Activated naive CD4-positive, alpha-beta T cell treated with anti-CD3 and anti-CD28 coated beads, Interleukin-2, amount 50 U/mL, for 72 hours (primary cell): ENCODE measurements around the gene CCDC142. TPM values are rescaled to one million over a fixed set of nuclear protein-coding genes. Genes with fewer than 3 reads are reported as not detected.

Experiments used
- ATAC-seq, 2 donors: fragments of 150-1000 bp; cut with Tn5 transposase; 2 replicates each; pipeline ENCODE4 v1.10.0; 2021; ENCODE audit warnings: mild to moderate bottlenecking in 2 of 2, moderate library complexity in 2 of 2
- DNase-seq, 2 donors: peaks; one replicate each; pipeline ENCODE4 v3.0.0; 2021 to 2022; ENCODE audit warnings: low spot score in 2 of 2
- H3K27ac Mint-ChIP-seq, 2 donors: one replicate each; pipeline ENCODE4 v1.8.0; 2022; ENCODE audit warnings: mild to moderate bottlenecking in 2 of 2, mixed read lengths in 2 of 2
- H3K36me3 Mint-ChIP-seq, 2 donors: one replicate each; pipeline ENCODE4 v1.8.0; 2022; ENCODE audit warnings: mixed read lengths in 2 of 2
- H3K9me3 Mint-ChIP-seq, 2 donors: one replicate each; pipeline ENCODE4 v1.8.0; 2022; ENCODE audit warnings: mixed read lengths in 2 of 2
- total RNA-seq, 2 donors: library from RNA; stranded (reverse); gene quantifications; one replicate each; pipeline ENCODE4 v1.2.3, GENCODE V29; 2022

Gene CCDC142
- total RNA-seq, 2 donors from 2014 or later = 16.4 to 25.3 TPM

- Mint-ChIP-seq H3K9me3 (no peaks in the 10 kb centered on the region), H3K27ac (no peak overlapping the region), H3K36me3 (peaks cover 17 to 18% of the 10 kb centered on the region in 2 donors)
- ATAC-seq (no peak), DNase-seq (no peak)
Measured at GRCh38 chr2:74522516-74522915, 39.7 kb upstream of the CCDC142 start.

GRCh38 chr2:74516650-74517049, 33.9 kb upstream of the CCDC142 start:
- Mint-ChIP-seq H3K36me3 (peaks cover 10 to 20% of the 10 kb centered on the region in 2 donors), H3K27ac (no peak overlapping the region), H3K9me3 (peaks cover 0 to 4% of the 10 kb centered on the region in 2 donors)
- ATAC-seq (no peak), DNase-seq (no peak)

GRCh38 chr2:74515981-74516633, 33.3 kb upstream of the CCDC142 start:
- ATAC-seq = peak; percentile 71 to 77
- Mint-ChIP-seq H3K36me3 (peaks cover 10 to 20% of the 10 kb centered on the region in 2 donors), H3K27ac (peak overlapping the region in 1 of 2 donors; percentile 70)

GRCh38 chr2:74515271-74515980, 32.6 kb upstream of the CCDC142 start:
- DNase-seq = no peak
- Mint-ChIP-seq H3K36me3 (peaks cover 10 to 20% of the 10 kb centered on the region in 2 donors), H3K9me3 (peaks cover 0 to 4% of the 10 kb centered on the region in 2 donors), H3K27ac (no peak overlapping the region)
- ATAC-seq = peak in 1 of 2 donors; percentile 17

More at GRCh38 chr2:74515981-74516633, 33.3 kb upstream of the CCDC142 start:
- peaks cover 0 to 4% of the 10 kb centered on the region in 2 donors for H3K9me3 Mint-ChIP-seq
- DNase-seq = peak in 1 of 2 donors; percentile 76

- Mint-ChIP-seq H3K9me3 (peaks cover 0 to 4% of the 10 kb centered on the region in 2 donors), H3K27ac (no peak within 1 kb of the TSS), H3K36me3 (peaks cover 10 to 16% of the 10 kb centered on the region in 2 donors)
- ATAC-seq (peak in 1 of 2 donors; percentile 30), DNase-seq (peak in 1 of 2 donors; percentile 36)
Measured at GRCh38 chr2:74514368-74515270, 31.8 kb upstream of the CCDC142 start, which contains the start of gene TLX2. Gene TLX2, plus strand, starts transcription at chr2:74514450. Its CDS starts 357 bp downstream, at chr2:74514807.

- no peak overlapping the region for H3K27ac Mint-ChIP-seq
- DNase-seq (peak in 1 of 2 donors; percentile 42), ATAC-seq (peak; percentile 39 to 48)
- H3K9me3 Mint-ChIP-seq = peaks cover 0 to 4% of the 10 kb centered on the region in 2 donors
- H3K36me3 Mint-ChIP-seq = peaks cover 10 to 16% of the 10 kb centered on the region in 2 donors
Measured at GRCh38 chr2:74513605-74514367, 31.0 kb upstream of the CCDC142 start.

DNA sequence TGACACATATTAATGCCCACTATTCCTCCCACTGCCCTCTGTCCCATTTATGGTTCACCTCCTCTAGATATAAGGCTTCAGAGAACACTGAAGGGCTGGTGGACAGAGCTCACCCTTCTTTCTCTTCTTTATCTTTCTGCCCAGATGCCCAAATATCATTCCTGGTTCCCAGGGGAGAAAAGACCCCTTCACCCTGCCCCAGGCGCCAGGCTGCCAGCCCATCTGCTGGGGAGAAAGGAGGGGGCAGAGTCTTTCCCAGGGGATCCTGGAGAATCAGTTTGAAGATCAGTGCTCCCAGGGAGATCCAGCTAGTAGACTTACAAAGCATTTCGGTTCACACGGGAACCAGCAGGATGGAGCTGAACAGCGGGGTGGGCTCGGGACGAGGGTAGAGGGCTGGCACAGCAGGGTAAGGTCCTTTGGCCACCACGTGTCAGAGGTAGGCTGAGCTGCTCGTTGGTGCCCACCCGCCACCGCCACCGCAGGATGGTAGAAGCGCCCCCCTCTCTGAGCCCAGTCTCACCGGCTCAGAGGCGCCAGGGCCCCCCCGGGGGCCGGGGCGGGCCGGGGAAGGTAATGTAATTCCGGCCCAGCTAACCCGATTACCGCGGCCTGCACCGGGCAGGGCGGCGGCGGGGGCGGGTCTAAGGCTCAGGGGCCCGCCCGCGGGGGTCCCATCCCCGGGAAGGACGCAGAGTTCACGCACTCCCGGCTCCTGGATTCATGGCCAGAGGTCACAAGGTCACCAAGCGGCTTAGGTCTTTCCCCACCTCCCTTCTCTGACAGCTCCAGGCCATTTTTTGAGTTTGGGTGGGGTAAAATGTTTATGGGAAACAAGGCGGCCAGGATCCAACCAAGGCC, 30.2 kb upstream of the CCDC142 start:
- ATAC-seq (no peak), DNase-seq (no peak)
- Mint-ChIP-seq H3K9me3 (peaks cover 0 to 4% of the 10 kb centered on the region in 2 donors), H3K27ac (peak overlapping the region in 1 of 2 donors; percentile 37), H3K36me3 (peaks cover 10 to 16% of the 10 kb centered on the region in 2 donors)

DNA sequence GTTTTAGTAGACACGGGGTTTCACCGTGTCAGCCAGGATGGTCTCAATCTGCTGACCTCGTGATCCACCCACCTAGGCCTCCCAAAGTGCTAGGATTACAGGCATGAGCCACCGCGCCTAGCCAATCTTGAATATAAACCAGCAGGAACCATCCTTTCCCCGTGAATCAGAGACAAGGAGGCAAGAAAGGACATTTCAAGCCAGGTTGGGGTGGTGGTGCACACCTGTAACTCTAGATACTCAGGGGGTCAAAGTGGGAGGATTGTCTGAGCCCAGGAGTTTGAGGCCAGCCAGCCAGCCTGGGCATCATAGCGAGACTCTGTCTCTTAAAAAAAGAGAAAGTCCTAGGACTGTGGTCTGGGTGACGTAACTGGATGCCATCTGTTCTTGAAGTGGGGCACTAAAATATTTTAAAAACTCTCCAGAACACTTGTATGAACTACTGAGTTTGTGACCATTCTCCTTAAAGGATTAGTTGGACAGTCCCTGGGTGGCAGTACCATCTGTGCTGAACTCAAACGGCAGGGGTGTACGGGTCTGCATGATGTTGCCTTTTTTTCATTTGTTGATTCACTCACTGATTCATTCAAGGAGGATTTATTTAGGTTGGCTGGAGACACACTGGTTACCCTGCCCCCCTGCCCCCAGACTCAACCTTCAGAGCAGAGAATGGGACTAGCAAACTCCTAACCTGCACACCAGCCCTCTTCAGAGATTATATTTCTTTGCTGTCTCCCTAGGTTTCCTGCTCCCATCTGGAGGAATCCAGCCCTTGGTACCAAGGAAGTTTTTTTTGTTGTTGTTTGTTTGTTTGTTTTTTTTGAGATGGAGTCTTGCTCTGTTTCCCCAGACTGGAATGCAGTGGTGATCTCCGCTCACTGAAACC, 28.5 kb upstream of the CCDC142 start:
- peaks cover 0 to under 1% of the 10 kb centered on the region in 2 donors for H3K9me3 Mint-ChIP-seq
- ATAC-seq (no peak), DNase-seq (no peak)
- no peak overlapping the region for H3K27ac Mint-ChIP-seq
- peaks cover 12 to 21% of the 10 kb centered on the region in 2 donors for H3K36me3 Mint-ChIP-seq

DNA sequence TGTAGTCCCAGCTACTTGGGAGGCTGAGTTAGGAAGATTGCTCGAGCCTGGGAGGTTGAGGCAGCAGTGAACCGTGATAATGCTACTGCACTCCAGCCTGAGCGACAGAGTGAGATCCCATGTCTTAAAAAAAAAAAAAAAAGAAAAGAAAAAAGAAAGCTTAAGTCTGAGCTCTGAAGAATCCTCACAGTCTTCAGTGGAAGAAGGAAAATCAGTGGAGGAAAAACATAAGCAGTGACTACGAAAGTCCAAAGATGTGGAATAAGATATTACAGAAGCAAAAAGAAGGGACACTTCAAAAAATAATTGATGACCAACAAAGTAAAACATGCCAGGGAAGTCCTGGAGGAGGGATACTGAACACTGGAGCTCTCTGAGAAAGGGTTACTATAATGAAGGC, 27.5 kb upstream of the CCDC142 start:
- Mint-ChIP-seq H3K9me3 (no peaks in the 10 kb centered on the region), H3K36me3 (peaks cover 12 to 22% of the 10 kb centered on the region in 2 donors), H3K27ac (no peak overlapping the region)
- DNase-seq = no peak
- no peak for ATAC-seq

GRCh38 chr2:74507926-74508520, 25.2 kb upstream of the CCDC142 start:
- DNase-seq (no peak), ATAC-seq (no peak)
- Mint-ChIP-seq H3K36me3 (peaks cover 27 to 33% of the 10 kb centered on the region in 2 donors), H3K27ac (peak overlapping the region; percentile 96 to 100), H3K9me3 (no peaks in the 10 kb centered on the region)

GRCh38 chr2:74507145-74507925, 24.5 kb upstream of the CCDC142 start, which contains the start of gene PCGF1:
Gene PCGF1, minus strand, starts transcription at chr2:74507695. Its CDS starts 27 bp downstream, at chr2:74507668.
- H3K36me3 Mint-ChIP-seq = peaks cover 27 to 33% of the 10 kb centered on the region in 2 donors
- DNase-seq = peak; percentile 98
- ATAC-seq = peak; percentile 93 to 95
- peak within 1 kb of the TSS; percentile 96 to 100 for H3K27ac Mint-ChIP-seq
- H3K9me3 Mint-ChIP-seq = no peaks in the 10 kb centered on the region

GRCh38 chr2:74505448-74506246, 22.8 kb upstream of the CCDC142 start:
- H3K36me3 Mint-ChIP-seq = peaks cover 27 to 38% of the 10 kb centered on the region in 2 donors
- H3K9me3 Mint-ChIP-seq = no peaks in the 10 kb centered on the region
- DNase-seq (no peak), ATAC-seq (no peak)
- no peak overlapping the region for H3K27ac Mint-ChIP-seq
